K562 (cell line): ENCODE results near the gene TSPAN14. TPM values are rescaled to one million over a fixed set of nuclear protein-coding genes. Genes with fewer than 3 reads are reported as not detected.

Experiments
- ATAC-seq: fragments of 200-7000 bp; cut with Tn5 transposase; 3 replicates; pipeline ENCODE4 v1.9.1; 2020; ENCODE audit warnings: moderate library complexity
- BruUV-seq: library from RNA; stranded (reverse); fragments of 400-500 nt; replicated peaks from 2 replicates; lab custom pipeline; 2021; lab: Mats Ljungman, UMichigan
- CTCF ChIA-PET: fragments of 300-600 bp; formaldehyde crosslinking; extraction: SDS; loops from one replicate; lab custom pipeline; 2021; ENCODE audit warnings: low intra/inter-chr PET ratio; lab: Yijun Ruan, JAX
- POLR2A ChIA-PET: fragments of 300-600, 350-650 bp; sonication (Branson Sonifier 250); formaldehyde crosslinking; extraction: SDS; loops from one replicate; lab custom pipeline; 2021; ENCODE audit warnings: antibody characterized with exemption, inconsistent platforms; lab: Yijun Ruan, JAX
- DNase-seq, 4 experiments: peaks; one replicate each; pipeline versions ENCODE4 v3.0.0 to v3.0.0-alpha.2; 2011 to 2018; ENCODE audit warnings: low spot score in 3 of 4, mixed read lengths in 3 of 4; ENCODE audit errors: extremely low read depth in 1 of 4
- FAIRE-seq: peaks from 2 replicates; lab custom pipeline; 2011; peaks lifted over from hg19 to GRCh38; lab: Jason Lieb, UNC
- H2AFZ ChIP-seq: 2 replicates; pipeline ENCODE4 v1.6.0; 2011; ENCODE audit warnings: low read depth, low read length, control low read depth, inconsistent platforms
- H3K27ac ChIP-seq: fragments of 200-600 bp; 3 replicates; pipeline ENCODE4 v1.8.0; 2011; ENCODE audit warnings: low read depth, mild to moderate bottlenecking, control low read depth, inconsistent platforms, low read length, moderate library complexity, mixed read lengths; ENCODE audit errors: extremely low read depth
- H3K27me3 ChIP-seq, 2 experiments: fragments of 300-600 bp in 1 of 2; 2 replicates in 1 of 2; 3 replicates in 1 of 2; pipeline versions ENCODE4 v1.6.0 to v1.8.0; 2011; ENCODE audit warnings: inconsistent platforms in 2 of 2, low read length in 2 of 2, mild to moderate bottlenecking in 1 of 2, mixed read lengths in 1 of 2, moderate library complexity in 1 of 2; ENCODE audit not compliant: control insufficient read depth in 2 of 2, insufficient read depth in 2 of 2
- H3K36me3 ChIP-seq: fragments of 300-600 bp; 3 replicates; pipeline ENCODE4 v1.8.0; 2011; ENCODE audit warnings: mild to moderate bottlenecking, low read length, inconsistent platforms; ENCODE audit not compliant: control insufficient read depth, insufficient read depth
- H3K4me1 ChIP-seq, 2 experiments: fragments of 200-600 bp in 1 of 2; replicated peaks in 1 of 2; 2 replicates in 1 of 2; 3 replicates in 1 of 2; pipeline versions ENCODE4 v1.5.1 to v1.8.0; 2011; ENCODE audit warnings: inconsistent platforms in 2 of 2, low read length in 2 of 2, mild to moderate bottlenecking in 1 of 2, mixed read lengths in 1 of 2, moderate library complexity in 1 of 2; ENCODE audit not compliant: control insufficient read depth in 2 of 2, insufficient read depth in 2 of 2
- H3K4me2 ChIP-seq: 2 replicates; pipeline ENCODE4 v1.6.1; 2011; ENCODE audit warnings: low read length, control low read depth, inconsistent platforms, mixed read lengths; ENCODE audit not compliant: insufficient read depth
- H3K4me3 ChIP-seq: fragments of 200-600 bp; sonication (generic), shearing (Covaris generic); 2 replicates; pipeline ENCODE4 v1.5.1; 2016; ENCODE audit warnings: control low read depth, inconsistent platforms
- H3K79me2 ChIP-seq: fragments of 200-600 bp; 3 replicates; pipeline ENCODE4 v1.8.0; 2011; ENCODE audit warnings: low read length, inconsistent platforms; ENCODE audit not compliant: control insufficient read depth, insufficient read depth
- H3K9ac ChIP-seq, 2 experiments: 2 replicates each; pipeline versions ENCODE4 v1.6.0 to v1.6.1; 2011; ENCODE audit warnings: low read depth in 2 of 2, low read length in 2 of 2, control low read depth in 1 of 2, inconsistent platforms in 1 of 2, mild to moderate bottlenecking in 1 of 2, mixed read lengths in 1 of 2; ENCODE audit not compliant: insufficient read depth in 1 of 2
- H3K9me1 ChIP-seq: one replicate; pipeline ENCODE4 v1.6.0; 2011; ENCODE audit warnings: inconsistent platforms, mild to moderate bottlenecking, low read length, moderate library complexity; ENCODE audit not compliant: control insufficient read depth, insufficient read depth
- H3K9me3 ChIP-seq: replicated peaks from 2 replicates; pipeline ENCODE4 v1.5.1; 2011; ENCODE audit warnings: low read depth, low read length, inconsistent platforms; ENCODE audit not compliant: control insufficient read depth, insufficient read depth
- H4K20me1 ChIP-seq: replicated peaks from 2 replicates; pipeline ENCODE4 v1.6.1; 2011; ENCODE audit warnings: low read length, inconsistent platforms, mixed read lengths; ENCODE audit not compliant: control insufficient read depth, insufficient read depth
- MYNN ChIP-seq, 2 experiments: sonication (generic); formaldehyde crosslinking in 1 of 2; IDR thresholded peaks; 2 replicates each; pipeline versions ENCODE4 v1.5.0 to v1.6.1; 2016 to 2020; ENCODE audit warnings: antibody characterized with exemption in 1 of 2, missing genetic modification reagents in 1 of 2
- RBFOX2 ChIP-seq: fragments of 200-400 bp; formaldehyde crosslinking; IDR thresholded peaks from 2 replicates; pipeline ENCODE4 v1.6.1; 2017; ENCODE audit warnings: low read depth, mild to moderate bottlenecking, low read length, moderate library complexity
- RNF2 ChIP-seq: sonication (generic); IDR thresholded peaks from 2 replicates; pipeline ENCODE4 v1.6.1; 2016
- RNF219 ChIP-seq: fragments of 250-450 bp; sonication (Bioruptor Pico); IDR thresholded peaks from 2 replicates; pipeline ENCODE4 v1.5.0; 2022; ENCODE audit warnings: mild to moderate bottlenecking
- ZFP30 ChIP-seq: fragments of 250-450 bp; sonication (Bioruptor Pico); IDR thresholded peaks from 2 replicates; pipeline ENCODE4 v1.8.0; 2022; ENCODE audit warnings: moderate library complexity, mild to moderate bottlenecking, inconsistent platforms, borderline replicate concordance
- WGBS: fragments of 100-300 bp; shearing (Covaris generic); methylation state at CpG from one replicate; pipeline ENCODE4 v1.1.6; 2016; ENCODE audit warnings: low coverage, mixed read lengths; ENCODE audit not compliant: insufficient coverage; ENCODE audit errors: missing lambda C conversion rate; 5-methylcytosine and 5-hydroxymethylcytosine counted together
- in situ Hi-C: fragments of 300-500 bp; cut with MboI; formaldehyde crosslinking; loops from 4 replicates; pipeline ENCODE4 v1.15.0; 2018; ENCODE audit warnings: inconsistent platforms, mixed read lengths
- intact Hi-C: fragments of 100-400 bp; cut with micrococcal nuclease; formaldehyde crosslinking; loops from 2 replicates; pipeline ENCODE4 v1.14.2; 2022
- polyA plus RNA-seq, 8 experiments: library from polyadenylated mRNA; depleted of rRNA in 4 of 8; stranded (reverse) in 5 of 8; unstranded in 3 of 8; fragments of >200 nt; fragmentation: Nextera tagmentation in 2 of 8; fragmentation: Illumina TruSeq in 1 of 8; extraction: Ambion mirVana in 2 of 8; extraction: Trizol in 1 of 8; gene quantifications; 2 replicates each; pipeline versions ENCODE4 v1.2.1 to v1.2.3, GENCODE V29; 2011 to 2014; ENCODE audit warnings: inconsistent platforms in 1 of 8, missing spikeins in 1 of 8
- total RNA-seq, 7 experiments: library from RNA; depleted of rRNA in 6 of 7; stranded (reverse); fragments of >200 nt in 6 of 7; fragmentation: Illumina TruSeq in 2 of 7; extraction: Trizol in 2 of 7; gene quantifications; 2 replicates each; pipeline versions ENCODE4 v1.2.1 to v1.2.3, GENCODE V29; 2011 to 2021; ENCODE audit warnings: low replicate concordance in 1 of 7
- TF ChIP-seq, protein P1 (sequence below), 2 experiments: fragments of 450-650 bp; IDR thresholded peaks; 2 replicates each; pipeline ENCODE4 v1.6.1; 2016; ENCODE audit warnings: mild to moderate bottlenecking in 2 of 2, borderline replicate concordance in 1 of 2, low read depth in 1 of 2, moderate library complexity in 1 of 2

TSPAN14 gene
- total and polyA plus RNA-seq, 9 of the 15 experiments (the other 6 are each of a cell fraction or from before 2014, with no cell fraction given) = 5.8 to 92.9 (median 23.3) TPM

GRCh38 chr10:80405626-80406025 lies 48.5 kb upstream of the TSPAN14 start:
- 0% methylated on average over 4 of the region's 4 CpGs for WGBS
- Histone ChIP-seq H3K27me3 (peaks cover 15 to 31% of the 10 kb centered on the region in 2 experiments), H3K27ac (no peak overlapping the region), H2AFZ (no peak overlapping the region), H3K79me2 (no peaks in the 10 kb centered on the region), H3K4me1 (peaks cover 0 to 10% of the 10 kb centered on the region in 2 experiments; a peak in 3 of 5 replicates), H3K9me3 (0 out of 2 replicates have a peak, but pooled peaks cover 2% of the 10 kb centered on the region), H3K36me3 (no peaks in the 10 kb centered on the region), H3K4me2 (no peak overlapping the region), H3K9ac (no peak overlapping the region), H3K4me3 (no peak overlapping the region), H3K9me1 (no peaks in the 10 kb centered on the region), H4K20me1 (no peaks in the 10 kb centered on the region)
- DNase-seq = no peak
- no peak for FAIRE-seq
- in situ Hi-C loops = no loop called here
- TF ChIP-seq RNF219 (CRISPR knock-in tag) (no peak), RNF2 (0 out of 2 replicates have a peak, but pooled peaks have one; percentile 12), MYNN (IDR thresholded peaks at IDR 0.05) (no peak), MYNN (CRISPR knock-in tag; IDR thresholded peaks at IDR 0.05) (no peak), RBFOX2 (no peak), ZFP30 (CRISPR knock-in tag) (no peak)
- TF ChIP-seq, protein P1, sequence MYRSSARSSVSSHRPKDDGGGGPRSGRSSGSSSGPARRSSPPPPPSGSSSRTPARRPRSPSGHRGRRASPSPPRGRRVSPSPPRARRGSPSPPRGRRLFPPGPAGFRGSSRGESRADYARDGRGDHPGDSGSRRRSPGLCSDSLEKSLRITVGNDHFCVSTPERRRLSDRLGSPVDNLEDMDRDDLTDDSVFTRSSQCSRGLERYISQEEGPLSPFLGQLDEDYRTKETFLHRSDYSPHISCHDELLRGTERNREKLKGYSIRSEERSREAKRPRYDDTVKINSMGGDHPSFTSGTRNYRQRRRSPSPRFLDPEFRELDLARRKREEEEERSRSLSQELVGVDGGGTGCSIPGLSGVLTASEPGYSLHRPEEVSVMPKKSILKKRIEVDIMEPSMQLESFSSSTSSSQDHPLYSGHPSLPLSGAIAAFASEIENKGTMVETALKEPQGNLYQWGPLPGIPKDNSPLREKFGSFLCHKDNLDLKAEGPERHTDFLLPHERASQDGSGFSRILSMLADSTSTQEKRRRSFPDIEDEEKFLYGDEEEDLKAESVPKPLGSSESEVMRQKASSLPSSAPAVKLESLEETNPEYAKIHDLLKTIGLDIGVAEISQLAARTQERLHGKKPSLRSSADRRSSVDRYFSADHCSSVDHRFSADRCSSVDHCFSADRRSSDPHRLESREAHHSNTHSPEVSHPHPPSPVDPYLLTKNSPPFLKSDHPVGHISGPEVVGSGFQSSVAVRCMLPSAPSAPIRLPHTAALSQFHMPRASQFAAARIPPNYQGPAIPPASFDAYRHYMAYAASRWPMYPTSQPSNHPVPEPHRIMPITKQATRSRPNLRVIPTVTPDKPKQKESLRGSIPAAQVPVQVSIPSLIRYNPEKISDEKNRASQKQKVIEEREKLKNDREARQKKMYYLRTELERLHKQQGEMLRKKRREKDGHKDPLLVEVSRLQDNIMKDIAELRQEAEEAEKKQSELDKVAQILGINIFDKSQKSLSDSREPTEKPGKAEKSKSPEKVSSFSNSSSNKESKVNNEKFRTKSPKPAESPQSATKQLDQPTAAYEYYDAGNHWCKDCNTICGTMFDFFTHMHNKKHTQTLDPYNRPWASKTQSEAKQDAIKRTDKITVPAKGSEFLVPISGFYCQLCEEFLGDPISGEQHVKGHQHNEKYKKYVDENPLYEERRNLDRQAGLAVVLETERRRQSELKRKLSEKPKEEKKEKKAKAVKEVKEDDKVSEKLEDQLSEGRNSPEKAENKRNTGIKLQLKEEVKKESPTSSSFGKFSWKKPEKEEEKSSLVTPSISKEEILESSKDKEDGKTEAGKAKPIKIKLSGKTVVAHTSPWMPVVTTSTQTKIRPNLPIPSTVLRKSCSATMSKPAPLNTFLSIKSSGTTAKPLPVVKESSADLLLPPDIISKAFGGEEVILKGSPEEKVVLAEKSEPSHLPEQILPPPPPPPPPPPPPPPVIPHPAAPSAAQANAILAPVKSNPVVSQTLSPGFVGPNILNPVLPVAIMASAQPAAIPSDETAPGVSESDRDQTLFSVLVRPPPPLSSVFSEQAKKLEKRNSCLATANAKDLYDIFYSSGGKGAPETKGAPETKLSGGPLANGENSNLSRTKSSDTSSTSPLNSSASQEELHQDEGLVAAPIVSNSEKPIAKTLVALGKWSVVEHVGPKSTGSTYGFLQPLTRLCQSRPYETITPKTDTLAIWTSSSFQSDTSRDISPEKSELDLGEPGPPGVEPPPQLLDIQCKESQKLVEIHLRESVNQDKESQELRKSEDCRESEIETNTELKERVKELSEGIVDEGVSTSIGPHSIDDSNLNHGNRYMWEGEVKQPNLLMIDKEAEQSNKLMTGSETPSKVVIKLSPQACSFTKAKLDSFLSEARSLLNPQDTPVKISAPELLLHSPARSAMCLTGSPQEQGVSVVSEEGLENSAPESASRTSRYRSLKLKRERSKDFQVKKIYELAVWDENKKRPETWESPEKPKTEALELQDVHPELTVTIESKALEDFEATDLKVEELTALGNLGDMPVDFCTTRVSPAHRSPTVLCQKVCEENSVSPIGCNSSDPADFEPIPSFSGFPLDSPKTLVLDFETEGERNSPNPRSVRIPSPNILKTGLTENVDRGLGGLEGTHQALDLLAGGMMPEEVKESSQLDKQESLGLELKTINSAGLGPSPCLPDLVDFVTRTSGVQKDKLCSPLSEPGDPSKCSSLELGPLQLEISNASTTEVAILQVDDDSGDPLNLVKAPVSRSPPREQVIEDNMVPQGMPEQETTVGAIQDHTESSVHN (IDR thresholded peaks at IDR 0.05; ENCODE audit: borderline replicate concordance in 1 of 2, low read depth in 1 of 2) = no peak
- CTCF ChIA-PET = no interaction called here
- POLR2A ChIA-PET = interaction anchor here (0.8 to 1.2 kb wide), 5 partner anchors 8 to 223 kb away, joined by 3 read pairs; no protein-coding TSS in a partner anchor
- no peak for ATAC-seq
- no TSS peak for BruUV-seq
- intact Hi-C loops = no loop called here
